Left hindlimb (tissue), 1 donor: ENCODE results near the gene NCAM2.
"Not testable (repeated sequence)": the region's sequence is repeated elsewhere in the genome, so short reads cannot be mapped to it uniquely, and the experiment has no call there.

Experiments
- DNase-seq: peaks from one replicate; pipeline ENCODE4 v3.0.0-alpha.2; 2018

NCAM2 gene

GRCh38 chr21:21111309-21111920, 113.2 kb downstream of the NCAM2 start:
- DNase-seq = no peak

GRCh38 chr21:21114461-21114860, 116.3 kb downstream of the NCAM2 start:
- no peak for DNase-seq

GRCh38 chr21:21119091-21119490, 120.9 kb downstream of the NCAM2 start:
- DNase-seq = no peak

- no peak for DNase-seq
Observed at GRCh38 chr21:21122680-21123079, 124.5 kb downstream of the NCAM2 start.

- no peak for DNase-seq
Observed at GRCh38 chr21:21132390-21132789, 134.2 kb downstream of the NCAM2 start.

GRCh38 chr21:21137986-21138385, 139.8 kb downstream of the NCAM2 start:
- DNase-seq = no peak

GRCh38 chr21:21146587-21147373, 148.6 kb downstream of the NCAM2 start:
- DNase-seq = no peak

- no peak for DNase-seq
Observed at GRCh38 chr21:21147374-21147745, 149.2 kb downstream of the NCAM2 start.

- no peak for DNase-seq
Observed at GRCh38 chr21:21148009-21148408, 149.8 kb downstream of the NCAM2 start.

GRCh38 chr21:21148514-21148913, 150.3 kb downstream of the NCAM2 start:
- no peak for DNase-seq

- DNase-seq = not testable (repeated sequence)
Observed at GRCh38 chr21:21149445-21149844, 151.2 kb downstream of the NCAM2 start.

- DNase-seq = no peak
Observed at GRCh38 chr21:21151231-21151630, 153.0 kb downstream of the NCAM2 start.

GRCh38 chr21:21156397-21156796, 158.2 kb downstream of the NCAM2 start:
- DNase-seq = no peak

GRCh38 chr21:21156957-21157356, 158.7 kb downstream of the NCAM2 start:
- DNase-seq = no peak

GRCh38 chr21:21158376-21158918, 160.2 kb downstream of the NCAM2 start:
- DNase-seq = no peak

GRCh38 chr21:21159253-21159899, 161.2 kb downstream of the NCAM2 start:
- DNase-seq = no peak

- DNase-seq = no peak
Observed at GRCh38 chr21:21162786-21163185, 164.6 kb downstream of the NCAM2 start.

GRCh38 chr21:21163904-21164303, 165.7 kb downstream of the NCAM2 start:
- no peak for DNase-seq

GRCh38 chr21:21165063-21165645, 166.9 kb downstream of the NCAM2 start:
- DNase-seq = peak; percentile 39

GRCh38 chr21:21174676-21175075, 176.5 kb downstream of the NCAM2 start:
- DNase-seq = no peak

GRCh38 chr21:21175798-21176334, 177.7 kb downstream of the NCAM2 start:
- DNase-seq = no peak

GRCh38 chr21:21177353-21177986, 179.3 kb downstream of the NCAM2 start:
- no peak for DNase-seq
